IPS-20b (cell line): ENCODE results near the gene PPP4C.
"Not testable (repeated sequence)": the region's sequence is repeated elsewhere in the genome, so short reads cannot be mapped to it uniquely, and the experiment has no call there.

Experiments used
- H3K27ac ChIP-seq: one replicate; pipeline ENCODE4 v1.5.1; 2013; ENCODE audit warnings: low read length
- H3K27me3 ChIP-seq: 2 replicates; pipeline ENCODE4 v1.6.1; 2013; ENCODE audit warnings: mild to moderate bottlenecking, low read length, inconsistent platforms; ENCODE audit not compliant: insufficient read depth
- H3K36me3 ChIP-seq: 2 replicates; pipeline ENCODE4 v1.6.1; 2013; ENCODE audit warnings: low read depth, mild to moderate bottlenecking, inconsistent platforms, low read length, moderate library complexity; ENCODE audit not compliant: insufficient read depth
- H3K4me1 ChIP-seq: 2 replicates; pipeline ENCODE4 v1.6.1; 2013; ENCODE audit warnings: mild to moderate bottlenecking, control low read depth, inconsistent platforms, low read length, moderate library complexity; ENCODE audit not compliant: insufficient read depth
- H3K4me3 ChIP-seq: 2 replicates; pipeline ENCODE4 v1.5.1; 2013; ENCODE audit warnings: mild to moderate bottlenecking, low read length, inconsistent platforms
- H3K9ac ChIP-seq: 2 replicates; pipeline ENCODE4 v1.6.1; 2013; ENCODE audit warnings: low read depth, mild to moderate bottlenecking, inconsistent platforms, low read length, moderate library complexity
- H3K9me3 ChIP-seq: 2 replicates; pipeline ENCODE4 v1.6.1; 2013; ENCODE audit warnings: mild to moderate bottlenecking, low read depth, low read length, inconsistent platforms; ENCODE audit not compliant: insufficient read depth

The PPP4C gene

GRCh38 chr16:30113031-30113710, 37.4 kb downstream of the PPP4C start, which contains the start of gene GDPD3:
Gene GDPD3 (minus strand): TSS chr16:30113537. CDS start chr16:30113478, 59 bp downstream.
- Histone ChIP-seq H3K36me3 (peaks cover 20% of the 10 kb centered on the region), H3K4me3 (no peak within 1 kb of the TSS), H3K27me3 (no peaks in the 10 kb centered on the region), H3K9ac (no peak within 1 kb of the TSS), H3K4me1 (no peaks in the 10 kb centered on the region), H3K27ac (no peak within 1 kb of the TSS), H3K9me3 (no peaks in the 10 kb centered on the region)

- Histone ChIP-seq H3K27me3 (no peaks in the 10 kb centered on the region), H3K27ac (no peak overlapping the region), H3K9me3 (no peaks in the 10 kb centered on the region), H3K4me3 (no peak overlapping the region), H3K4me1 (no peaks in the 10 kb centered on the region), H3K9ac (no peak overlapping the region), H3K36me3 (peaks cover 22% of the 10 kb centered on the region)
Measured at GRCh38 chr16:30113711-30114333, 38.0 kb downstream of the PPP4C start.

GRCh38 chr16:30114411-30114810, 38.6 kb downstream of the PPP4C start:
- H3K4me1 ChIP-seq = no peaks in the 10 kb centered on the region
- no peaks in the 10 kb centered on the region for H3K9me3 ChIP-seq
- H3K9ac ChIP-seq = no peak overlapping the region
- peaks cover 24% of the 10 kb centered on the region for H3K36me3 ChIP-seq
- no peak overlapping the region for H3K27ac ChIP-seq
- no peaks in the 10 kb centered on the region for H3K27me3 ChIP-seq
- no peak overlapping the region for H3K4me3 ChIP-seq

GRCh38 chr16:30114833-30115232, 39.0 kb downstream of the PPP4C start:
- not testable (repeated sequence) for H3K9ac ChIP-seq, H3K27me3 ChIP-seq, H3K4me1 ChIP-seq, H3K4me3 ChIP-seq, H3K9me3 ChIP-seq, H3K27ac ChIP-seq
- H3K36me3 ChIP-seq = peaks cover 27% of the 10 kb centered on the region

GRCh38 chr16:30115238-30115637, 39.4 kb downstream of the PPP4C start:
- H3K27ac ChIP-seq = no peak overlapping the region
- no peaks in the 10 kb centered on the region for H3K9me3 ChIP-seq
- peaks cover 27% of the 10 kb centered on the region for H3K36me3 ChIP-seq
- no peak overlapping the region for H3K9ac ChIP-seq
- H3K4me3 ChIP-seq = no peak overlapping the region
- no peaks in the 10 kb centered on the region for H3K4me1 ChIP-seq
- H3K27me3 ChIP-seq = no peaks in the 10 kb centered on the region

GRCh38 chr16:30116291-30117207, 40.8 kb downstream of the PPP4C start:
- no peak overlapping the region for H3K9ac ChIP-seq
- H3K27me3 ChIP-seq = no peaks in the 10 kb centered on the region
- no peaks in the 10 kb centered on the region for H3K9me3 ChIP-seq
- H3K36me3 ChIP-seq = peaks cover 27% of the 10 kb centered on the region
- no peak overlapping the region for H3K27ac ChIP-seq
- H3K4me1 ChIP-seq = no peaks in the 10 kb centered on the region
- H3K4me3 ChIP-seq = no peak overlapping the region

GRCh38 chr16:30117768-30118167, 42.0 kb downstream of the PPP4C start:
- Histone ChIP-seq H3K9ac (no peak overlapping the region), H3K27me3 (no peaks in the 10 kb centered on the region), H3K4me1 (peaks cover 3% of the 10 kb centered on the region; the same call in 1 of the 2 replicates), H3K36me3 (peaks cover 27% of the 10 kb centered on the region), H3K4me3 (no peak overlapping the region), H3K27ac (no peak overlapping the region), H3K9me3 (no peaks in the 10 kb centered on the region)

- Histone ChIP-seq H3K27ac (no peak overlapping the region), H3K4me1 (peaks cover 3% of the 10 kb centered on the region; the same call in 1 of the 2 replicates), H3K27me3 (no peaks in the 10 kb centered on the region)
Measured at GRCh38 chr16:30119428-30119827, 43.6 kb downstream of the PPP4C start.

GRCh38 chr16:30120340-30121105, 44.7 kb downstream of the PPP4C start:
- H3K36me3 ChIP-seq = peaks cover 23% of the 10 kb centered on the region
- H3K9ac ChIP-seq = no peak overlapping the region
- H3K4me1 ChIP-seq = peaks cover 3% of the 10 kb centered on the region; the same call in 1 of the 2 replicates
- H3K4me3 ChIP-seq = no peak overlapping the region
- H3K9me3 ChIP-seq = no peaks in the 10 kb centered on the region
- H3K27ac ChIP-seq = no peak overlapping the region
- H3K27me3 ChIP-seq = no peaks in the 10 kb centered on the region

More at GRCh38 chr16:30119428-30119827, 43.6 kb downstream of the PPP4C start:
- Histone ChIP-seq H3K4me3 (no peak overlapping the region), H3K9me3 (no peaks in the 10 kb centered on the region), H3K9ac (no peak overlapping the region), H3K36me3 (peaks cover 27% of the 10 kb centered on the region)

GRCh38 chr16:30121741-30122571, 46.2 kb downstream of the PPP4C start:
- H3K4me1 ChIP-seq = peaks cover 3% of the 10 kb centered on the region; the same call in 1 of the 2 replicates
- H3K27me3 ChIP-seq = no peaks in the 10 kb centered on the region
- peak overlapping the region; percentile 80; the same call in 1 of the 2 replicates for H3K9ac ChIP-seq
- H3K27ac ChIP-seq = no peak overlapping the region
- H3K4me3 ChIP-seq = peak overlapping the region; percentile 86
- no peaks in the 10 kb centered on the region for H3K9me3 ChIP-seq
- H3K36me3 ChIP-seq = peaks cover 19% of the 10 kb centered on the region
